HepG2 (cell line): ENCODE results near the gene RNGTT. TPM values are rescaled to one million over a fixed set of nuclear protein-coding genes. Genes with fewer than 3 reads are reported as not detected.

Experiments used
- ATAD3A ChIP-seq: sonication (generic); formaldehyde crosslinking; IDR thresholded peaks from 2 replicates; pipeline ENCODE4 v1.4.0; 2020; ENCODE audit warnings: missing genetic modification reagents
- DZIP1 ChIP-seq: sonication (generic); formaldehyde crosslinking; IDR thresholded peaks from 2 replicates; pipeline ENCODE4 v1.5.0; 2020; ENCODE audit warnings: mild to moderate bottlenecking, missing genetic modification reagents
- ELF3 ChIP-seq: IDR thresholded peaks from 2 replicates; pipeline ENCODE4 v1.6.1; 2016; ENCODE audit warnings: missing genetic modification reagents, missing compliant biosample characterization
- MAX ChIP-seq: IDR thresholded peaks from 2 replicates; pipeline ENCODE4 v1.6.1; 2012; ENCODE audit warnings: inconsistent platforms
- MBNL3 ChIP-seq: fragments of 250-450 bp; sonication (Bioruptor Pico); conservative IDR thresholded peaks from 2 replicates; pipeline ENCODE4 v1.8.0; 2022; ENCODE audit warnings: mild to moderate bottlenecking, inconsistent platforms
- MED8 ChIP-seq: sonication (generic); formaldehyde crosslinking; IDR thresholded peaks from 2 replicates; pipeline ENCODE4 v1.8.1; 2023; ENCODE audit warnings: mild to moderate bottlenecking, missing genetic modification reagents; ENCODE audit not compliant: insufficient replicate concordance
- MIER3 ChIP-seq: IDR thresholded peaks from 2 replicates; pipeline ENCODE4 v1.6.1; 2016; ENCODE audit warnings: missing compliant biosample characterization, borderline replicate concordance
- NCOR1 ChIP-seq: fragments of 200-600 bp; sonication (generic); IDR thresholded peaks from 2 replicates; pipeline ENCODE4 v1.7.0; 2017; ENCODE audit warnings: antibody characterized with exemption, low read length, borderline replicate concordance
- NFYB ChIP-seq: sonication (generic); formaldehyde crosslinking; IDR thresholded peaks from 2 replicates; pipeline ENCODE4 v1.4.0; 2020; ENCODE audit warnings: missing genetic modification reagents
- NR0B2 ChIP-seq: sonication (generic); formaldehyde crosslinking; IDR thresholded peaks from 2 replicates; pipeline ENCODE4 v1.4.0; 2020; ENCODE audit warnings: mild to moderate bottlenecking, missing genetic modification reagents
- PBX2 ChIP-seq: IDR thresholded peaks from 2 replicates; pipeline ENCODE4 v1.6.1; 2016; ENCODE audit warnings: control low read depth
- SOX13 ChIP-seq, 3 experiments: fragments of 450-650 bp in 1 of 3; sonication (generic) in 1 of 3; formaldehyde crosslinking in 1 of 3; IDR thresholded peaks in 2 of 3; conservative IDR thresholded peaks in 1 of 3; 2 replicates each; pipeline versions ENCODE4 v1.5.0 to v1.6.1; 2016 to 2020; ENCODE audit warnings: antibody characterized with exemption in 1 of 3, mild to moderate bottlenecking in 1 of 3, missing compliant biosample characterization in 1 of 3, missing genetic modification reagents in 1 of 3, moderate library complexity in 1 of 3
- ZHX1 ChIP-seq: sonication (generic); formaldehyde crosslinking; IDR thresholded peaks from 2 replicates; pipeline ENCODE4 v1.8.1; 2022; ENCODE audit warnings: low read depth, mild to moderate bottlenecking, missing genetic modification reagents
- ZIK1 ChIP-seq: sonication (generic); formaldehyde crosslinking; IDR thresholded peaks from 2 replicates; pipeline ENCODE4 v1.5.0; 2020; ENCODE audit warnings: mild to moderate bottlenecking, low read depth, missing genetic modification reagents, borderline replicate concordance
- ZNF781 ChIP-seq: sonication (generic); formaldehyde crosslinking; IDR thresholded peaks from 2 replicates; pipeline ENCODE4 v1.5.1; 2020; ENCODE audit warnings: borderline replicate concordance, mild to moderate bottlenecking, missing genetic modification reagents; ENCODE audit errors: not compliant biosample characterization
- ZNF879 ChIP-seq: sonication (generic); formaldehyde crosslinking; IDR thresholded peaks from 2 replicates; pipeline ENCODE4 v1.8.1; 2023; ENCODE audit warnings: missing genetic modification reagents
- ZXDC ChIP-seq: sonication (generic); formaldehyde crosslinking; IDR thresholded peaks from 2 replicates; pipeline ENCODE4 v1.5.0; 2020; ENCODE audit warnings: mild to moderate bottlenecking, missing genetic modification reagents
- polyA plus RNA-seq, 8 experiments: library from polyadenylated mRNA; depleted of rRNA in 3 of 8; stranded (reverse) in 7 of 8; unstranded in 1 of 8; fragments of >200 nt; fragmentation: Illumina TruSeq in 4 of 8; extraction: Trizol in 4 of 8; gene quantifications; 2 replicates each; pipeline versions ENCODE4 v1.2.1 to v1.2.3, GENCODE V29; 2011 to 2016; ENCODE audit warnings: low read depth in 4 of 8, missing spikeins in 1 of 8, mixed read lengths in 1 of 8; ENCODE audit not compliant: insufficient read depth in 1 of 8
- total RNA-seq, 5 experiments: library from RNA; depleted of rRNA; stranded (reverse); fragments of >200 nt; fragmentation: Illumina TruSeq; extraction: Trizol; gene quantifications; 2 replicates each; pipeline ENCODE4 v1.2.3, GENCODE V29; 2016; ENCODE audit warnings: low read depth in 1 of 5

The RNGTT gene
- total and polyA plus RNA-seq, 2 of the 13 experiments (the other 11 are each of a cell fraction or from before 2014, with no cell fraction given): 6.0 to 22.6 TPM

- TF ChIP-seq MED8 (CRISPR knock-in tag) (no peak), MAX (no peak; the same call in 1 of the 2 replicates), ELF3 (peak; percentile 79), NR0B2 (CRISPR knock-in tag) (no peak), ZXDC (no peak), SOX13 (IDR thresholded peaks at IDR 0.05) (peak; percentile 82), SOX13 (CRISPR knock-in tag; conservative IDR thresholded peaks at IDR 0.05 in 1 of 2, IDR thresholded peaks at IDR 0.05 in 1 of 2) (peak in 1 of 2 experiments; percentile 99; a peak in 2 of 4 replicates), MIER3 (CRISPR knock-in tag) (peak; percentile 44; the same call in 1 of the 2 replicates), DZIP1 (CRISPR knock-in tag) (no peak), ZNF781 (CRISPR knock-in tag) (no peak), NFYB (CRISPR knock-in tag) (no peak), NCOR1 (peak; percentile 34; the same call in 1 of the 2 replicates), ZIK1 (CRISPR knock-in tag) (no peak), MBNL3 (no peak), ZHX1 (CRISPR knock-in tag) (no peak), PBX2 (CRISPR knock-in tag) (peak; percentile 28; the same call in 1 of the 2 replicates), ATAD3A (CRISPR knock-in tag) (no peak), ZNF879 (no peak)
Measured at GRCh38 chr6:88972504-88973423, 9.3 kb upstream of the RNGTT start (continued).
